ENCODE results near the gene HSPA12B. TPM values are rescaled to one million over a fixed set of nuclear protein-coding genes. Genes with fewer than 3 reads are reported as not detected.
A peak's percentile ranks its signal among the peaks of the same experiment; 100 is the strongest.

The HSPA12B gene
- total and polyA plus RNA-seq, 9 of the 15 experiments (the other 6 are each of a cell fraction or from before 2014, with no cell fraction given) = 0.03 to 0.07 TPM; not detected in 7

- no peak for TF ChIP-seq ZFP91 (CRISPR knock-in tag; IDR thresholded peaks at IDR 0.05)
- no peak for TF ChIP-seq LARP7 (IDR thresholded peaks at IDR 0.05)
- TF ChIP-seq HMG20A (CRISPR knock-in tag; conservative IDR thresholded peaks at IDR 0.05) = no peak
- TF ChIP-seq ZNF174 (CRISPR knock-in tag; IDR thresholded peaks at IDR 0.05) = no peak
- TF ChIP-seq, protein P1, sequence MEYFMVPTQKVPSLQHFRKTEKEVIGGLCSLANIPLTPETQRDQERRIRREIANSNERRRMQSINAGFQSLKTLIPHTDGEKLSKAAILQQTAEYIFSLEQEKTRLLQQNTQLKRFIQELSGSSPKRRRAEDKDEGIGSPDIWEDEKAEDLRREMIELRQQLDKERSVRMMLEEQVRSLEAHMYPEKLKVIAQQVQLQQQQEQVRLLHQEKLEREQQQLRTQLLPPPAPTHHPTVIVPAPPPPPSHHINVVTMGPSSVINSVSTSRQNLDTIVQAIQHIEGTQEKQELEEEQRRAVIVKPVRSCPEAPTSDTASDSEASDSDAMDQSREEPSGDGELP (CRISPR knock-in tag; IDR thresholded peaks at IDR 0.05; ENCODE audit: borderline replicate concordance) = 0 out of 2 replicates have a peak, but pooled peaks have one; percentile 34
- TF ChIP-seq FOXA1 (IDR thresholded peaks at IDR 0.05; ENCODE audit: borderline replicate concordance) = no peak
- TF ChIP-seq SIRT6 (IDR thresholded peaks at IDR 0.05; ENCODE audit: low read depth, low read length) = no peak
- TF ChIP-seq XRCC3 (IDR thresholded peaks at IDR 0.05) = no peak
- TF ChIP-seq SETDB1 (IDR thresholded peaks at IDR 0.05; ENCODE audit: low read length) = no peak
- no peak for TF ChIP-seq ZNF316 (IDR thresholded peaks at IDR 0.05)
- peak; percentile 77 for TF ChIP-seq POLR2G (IDR thresholded peaks at IDR 0.05; ENCODE audit: low read depth, low read length)
- TF ChIP-seq VEZF1 (CRISPR knock-in tag; IDR thresholded peaks at IDR 0.05) = no peak
- no peak for TF ChIP-seq ZNF830 (CRISPR knock-in tag; IDR thresholded peaks at IDR 0.05)
- no peak for TF ChIP-seq ZNF347 (CRISPR knock-in tag; IDR thresholded peaks at IDR 0.05; ENCODE audit: low read depth)
- TF ChIP-seq ARID4B (CRISPR knock-in tag; IDR thresholded peaks at IDR 0.05) = peak; percentile 42; the same call in 1 of the 2 replicates
- TF ChIP-seq KDM5B (IDR thresholded peaks at IDR 0.05; ENCODE audit: insufficient replicate concordance, low read depth, low read length) = no peak
- no peak for TF ChIP-seq TRIM25 (IDR thresholded peaks at IDR 0.05; ENCODE audit: borderline replicate concordance)
- TF ChIP-seq TGIF2 (CRISPR knock-in tag; IDR thresholded peaks at IDR 0.05) = no peak
- no peak for TF ChIP-seq NFE2L1 (tag; IDR thresholded peaks at IDR 0.05; ENCODE audit: borderline replicate concordance, low read depth)
These were observed 53.6 kb downstream of the HSPA12B start (continued) for GRCh38 chr20:3786126-3786484.

Data from K562 (cell line).